Panc1 (cell line): Measurements from ENCODE around the gene CAMK1G. TPM values are rescaled to one million over a fixed set of nuclear protein-coding genes. Genes with fewer than 3 reads are reported as not detected.

ENCODE experiments used
- ATAC-seq: fragments of 200-7000 bp; cut with Tn5 transposase; 2 replicates; pipeline ENCODE4 v1.9.1; 2020; ENCODE audit warnings: mild to moderate bottlenecking, moderate library complexity
- BruUV-seq: library from RNA; stranded (reverse); fragments of 400-500 nt; replicated peaks from 2 replicates; lab custom pipeline; 2021; lab: Mats Ljungman, UMichigan
- CTCF ChIA-PET: fragments of 300-600 bp; sonication (Branson Sonifier 250); formaldehyde crosslinking; loops from one replicate; lab custom pipeline; 2022; ENCODE audit warnings: antibody characterized with exemption; lab: Charles Lee
- POLR2A ChIA-PET: fragments of 300-600 bp; sonication (Branson Sonifier 250); formaldehyde crosslinking; loops from one replicate; lab custom pipeline; 2022; ENCODE audit warnings: antibody characterized with exemption; lab: Charles Lee
- DNase-seq: peaks from one replicate; pipeline ENCODE4 v3.0.0-alpha.2; 2010; ENCODE audit warnings: low read depth, low spot score
- H3K27ac ChIP-seq: 2 replicates; pipeline ENCODE4 v1.5.1; 2011; ENCODE audit warnings: mild to moderate bottlenecking, low read length, inconsistent platforms
- H3K27me3 ChIP-seq: fragments of 200-500 bp; sonication (Bioruptor generic); 2 replicates; pipeline ENCODE4 v1.6.0; 2014; ENCODE audit warnings: low read length, inconsistent platforms; ENCODE audit not compliant: control insufficient read depth, insufficient read depth
- H3K36me3 ChIP-seq: fragments of 200-500 bp; sonication (Bioruptor generic); 2 replicates; pipeline ENCODE4 v1.5.1; 2014; ENCODE audit warnings: inconsistent platforms, mild to moderate bottlenecking, low read length, moderate library complexity; ENCODE audit not compliant: control insufficient read depth, insufficient read depth
- H3K4me1 ChIP-seq: 2 replicates; pipeline ENCODE4 v1.5.1; 2011; ENCODE audit warnings: inconsistent platforms, mild to moderate bottlenecking, low read length, moderate library complexity; ENCODE audit not compliant: control insufficient read depth, insufficient read depth
- H3K4me3 ChIP-seq, 2 experiments: 2 replicates each; pipeline ENCODE4 v1.5.1; 2011 to 2012; ENCODE audit warnings: low read depth in 2 of 2, low read length in 2 of 2, mild to moderate bottlenecking in 2 of 2, inconsistent platforms in 1 of 2, moderate library complexity in 1 of 2
- H3K9me3 ChIP-seq: fragments of 200-500 bp; sonication (Bioruptor generic); 2 replicates; pipeline ENCODE4 v1.5.1; 2014; ENCODE audit warnings: low read depth, mild to moderate bottlenecking, inconsistent platforms, low read length, moderate library complexity; ENCODE audit not compliant: control insufficient read depth, insufficient read depth
- CTCF ChIP-seq: fragments of 450-650 bp; IDR thresholded peaks from 2 replicates; pipeline ENCODE4 v1.5.1; 2017; ENCODE audit warnings: mild to moderate bottlenecking
- POLR2AphosphoS5 ChIP-seq: IDR thresholded peaks from 2 replicates; pipeline ENCODE4 v1.6.1; 2012; ENCODE audit warnings: mild to moderate bottlenecking, low read depth, low read length, moderate library complexity
- REST ChIP-seq, 2 experiments: IDR thresholded peaks; 2 replicates each; pipeline ENCODE4 v1.6.1; 2011 to 2012; ENCODE audit warnings: low read depth in 2 of 2, control low read depth in 1 of 2, low read length in 1 of 2, mild to moderate bottlenecking in 1 of 2, moderate library complexity in 1 of 2; ENCODE audit not compliant: insufficient read depth in 1 of 2
- SIN3A ChIP-seq: IDR thresholded peaks from 2 replicates; pipeline ENCODE4 v1.6.1; 2012; ENCODE audit warnings: low read depth, mild to moderate bottlenecking, low read length, moderate library complexity, borderline replicate concordance; ENCODE audit not compliant: insufficient read depth
- TCF7L2 ChIP-seq: IDR thresholded peaks from 2 replicates; pipeline ENCODE4 v1.6.1; 2011; ENCODE audit warnings: mild to moderate bottlenecking, low read depth, low read length, inconsistent platforms
- in situ Hi-C: cut with HindIII; loops from 2 replicates; pipeline ENCODE4 v1.10.0; 2016; ENCODE audit warnings: low sequenced_read_pairs, low pct_unique_long_range_greater_than_20kb
- intact Hi-C: fragments of 100-400 bp; cut with micrococcal nuclease; formaldehyde crosslinking; loops from one replicate; pipeline ENCODE4 v1.10.0; 2022; ENCODE audit not compliant: unreplicated experiment
- total RNA-seq: library from RNA; stranded (reverse); gene quantifications from one replicate; pipeline ENCODE4 v1.2.1, GENCODE V29; 2021; ENCODE audit not compliant: unreplicated experiment

The CAMK1G gene
- total RNA-seq, 1 experiment from 2014 or later, result not detected

- no peaks in the 10 kb centered on the region for H3K36me3 ChIP-seq
- ChIA-PET CTCF (interaction anchor here (0.6 to 0.8 kb wide), 2 partner anchors 17 to 588 kb away, joined by 4 to 5 read pairs; no protein-coding TSS in a partner anchor), POLR2A (interaction anchor here (0.6 kb wide), 1 partner anchor 467 kb away, joined by 4 read pairs; no protein-coding TSS in a partner anchor)
- H3K27ac ChIP-seq, result no peak overlapping the region
- no peak for ATAC-seq
- H3K9me3 ChIP-seq, result no peaks in the 10 kb centered on the region
- no peak overlapping the region for H3K4me3 ChIP-seq
- no peaks in the 10 kb centered on the region; the same call in 1 of the 2 replicates for H3K4me1 ChIP-seq
- intact Hi-C loops, result no loop called here
- BruUV-seq, result no TSS peak
- DNase-seq, result no peak
- H3K27me3 ChIP-seq, result no peaks in the 10 kb centered on the region
- in situ Hi-C loops, result no loop called here
- TF ChIP-seq CTCF (no peak), SIN3A (no peak), REST (IDR thresholded peaks at IDR 0.05; ENCODE audit: insufficient read depth in 1 of 2, low read depth in 2 of 2, low read length in 1 of 2) (no peak), POLR2AphosphoS5 (no peak), TCF7L2 (no peak)
These were observed 62.3 kb downstream of the CAMK1G start for GRCh38 chr1:209645574-209646452.

GRCh38 chr1:209646558-209646957 is 63.0 kb downstream of the CAMK1G start:
- Histone ChIP-seq H3K27me3 (no peaks in the 10 kb centered on the region), H3K4me1 (no peaks in the 10 kb centered on the region; the same call in 1 of the 2 replicates), H3K4me3 (no peak overlapping the region), H3K27ac (no peak overlapping the region), H3K36me3 (no peaks in the 10 kb centered on the region), H3K9me3 (no peaks in the 10 kb centered on the region)
- no peak for ATAC-seq
- TF ChIP-seq SIN3A (no peak), POLR2AphosphoS5 (no peak), CTCF (no peak), REST (IDR thresholded peaks at IDR 0.05; ENCODE audit: insufficient read depth in 1 of 2, low read depth in 2 of 2, low read length in 1 of 2) (no peak), TCF7L2 (no peak)
- in situ Hi-C loops (no loop called here), intact Hi-C loops (no loop called here)
- no peak for DNase-seq
- CTCF ChIA-PET, result interaction anchor here (0.6 to 0.8 kb wide), 2 partner anchors 18 to 587 kb away, joined by 4 to 5 read pairs; no protein-coding TSS in a partner anchor
- BruUV-seq, result no TSS peak
- POLR2A ChIA-PET, result interaction anchor here (0.6 kb wide), 1 partner anchor 468 kb away, joined by 4 read pairs; no protein-coding TSS in a partner anchor
